IPS-20b (cell line): ENCODE results near the gene LTBP3.
A peak's percentile ranks its signal among the peaks of the same experiment; 100 is the strongest.

Experiments
- H3K27ac ChIP-seq: one replicate; pipeline ENCODE4 v1.5.1; 2013; ENCODE audit warnings: low read length
- H3K27me3 ChIP-seq: 2 replicates; pipeline ENCODE4 v1.6.1; 2013; ENCODE audit warnings: mild to moderate bottlenecking, low read length, inconsistent platforms; ENCODE audit not compliant: insufficient read depth
- H3K36me3 ChIP-seq: 2 replicates; pipeline ENCODE4 v1.6.1; 2013; ENCODE audit warnings: low read depth, mild to moderate bottlenecking, inconsistent platforms, low read length, moderate library complexity; ENCODE audit not compliant: insufficient read depth
- H3K4me1 ChIP-seq: 2 replicates; pipeline ENCODE4 v1.6.1; 2013; ENCODE audit warnings: mild to moderate bottlenecking, control low read depth, inconsistent platforms, low read length, moderate library complexity; ENCODE audit not compliant: insufficient read depth
- H3K4me3 ChIP-seq: 2 replicates; pipeline ENCODE4 v1.5.1; 2013; ENCODE audit warnings: mild to moderate bottlenecking, low read length, inconsistent platforms
- H3K9ac ChIP-seq: 2 replicates; pipeline ENCODE4 v1.6.1; 2013; ENCODE audit warnings: low read depth, mild to moderate bottlenecking, inconsistent platforms, low read length, moderate library complexity
- H3K9me3 ChIP-seq: 2 replicates; pipeline ENCODE4 v1.6.1; 2013; ENCODE audit warnings: mild to moderate bottlenecking, low read depth, low read length, inconsistent platforms; ENCODE audit not compliant: insufficient read depth

LTBP3 gene

GRCh38 chr11:65574811-65575567 is 16.8 kb upstream of the LTBP3 start:
- peaks cover 56% of the 10 kb centered on the region for H3K27me3 ChIP-seq
- no peaks in the 10 kb centered on the region for H3K9me3 ChIP-seq
- no peak overlapping the region for H3K9ac ChIP-seq
- no peak overlapping the region for H3K27ac ChIP-seq
- peak overlapping the region; percentile 64 for H3K4me3 ChIP-seq
- H3K36me3 ChIP-seq, result no peaks in the 10 kb centered on the region
- H3K4me1 ChIP-seq, result peaks cover 14% of the 10 kb centered on the region

GRCh38 chr11:65574109-65574810 is 16.1 kb upstream of the LTBP3 start:
- no peak overlapping the region for H3K27ac ChIP-seq
- peaks cover 15% of the 10 kb centered on the region for H3K4me1 ChIP-seq
- no peak overlapping the region for H3K9ac ChIP-seq
- H3K36me3 ChIP-seq, result no peaks in the 10 kb centered on the region
- peak overlapping the region; percentile 64 for H3K4me3 ChIP-seq
- H3K9me3 ChIP-seq, result no peaks in the 10 kb centered on the region
- peaks cover 56% of the 10 kb centered on the region for H3K27me3 ChIP-seq

DNA sequence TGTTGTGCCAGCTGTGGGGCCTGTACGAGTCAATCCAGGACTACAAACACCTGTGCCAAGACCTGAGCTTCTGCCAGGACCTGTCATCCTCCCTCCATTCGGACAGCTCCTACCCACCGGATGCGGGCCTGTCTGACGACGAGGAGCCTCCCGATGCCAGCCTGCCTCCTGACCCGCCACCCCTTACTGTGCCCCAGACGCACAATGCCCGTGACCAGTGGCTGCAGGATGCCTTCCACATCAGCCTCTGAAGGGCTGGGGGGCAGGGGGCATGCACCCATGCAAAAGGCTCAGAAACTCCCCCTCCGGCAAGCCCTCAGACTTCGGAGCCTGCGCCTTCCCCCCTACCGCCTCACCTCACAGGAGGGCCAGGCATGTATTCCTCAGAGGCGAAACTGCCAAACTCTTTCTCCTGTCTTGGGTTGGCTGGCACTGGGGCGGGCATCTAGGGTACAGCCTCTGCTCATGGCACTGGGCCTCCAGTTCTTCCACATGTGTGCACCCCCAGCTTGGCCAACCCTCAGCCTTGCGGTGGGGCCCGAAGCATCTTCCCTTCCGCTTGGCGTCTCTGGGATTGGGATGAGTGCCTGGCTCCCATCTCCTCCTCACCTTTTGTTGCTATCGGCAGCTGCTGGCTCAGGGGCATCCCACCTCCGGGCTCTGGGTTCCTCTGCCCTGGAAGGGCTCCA is 15.4 kb upstream of the LTBP3 start:
- H3K36me3 ChIP-seq, result no peaks in the 10 kb centered on the region
- peaks cover 20% of the 10 kb centered on the region for H3K4me1 ChIP-seq
- H3K27me3 ChIP-seq, result peaks cover 53% of the 10 kb centered on the region
- no peak overlapping the region for H3K27ac ChIP-seq
- H3K4me3 ChIP-seq, result peak overlapping the region; percentile 70; the same call in 1 of the 2 replicates
- no peak overlapping the region; the same call in 1 of the 2 replicates for H3K9ac ChIP-seq
- no peaks in the 10 kb centered on the region for H3K9me3 ChIP-seq

GRCh38 chr11:65572356-65573051 is 14.3 kb upstream of the LTBP3 start, which contains the start of gene FAM89B:
Gene FAM89B, plus strand, starts transcription at chr11:65572538. Its CDS starts 132 bp downstream, at chr11:65572670.
- H3K4me1 ChIP-seq, result peaks cover 20% of the 10 kb centered on the region
- no peak within 1 kb of the TSS for H3K27ac ChIP-seq
- no peaks in the 10 kb centered on the region for H3K36me3 ChIP-seq

GRCh38 chr11:65571940-65572339 is 13.8 kb upstream of the LTBP3 start:
- peaks cover 20% of the 10 kb centered on the region for H3K4me1 ChIP-seq
- peak overlapping the region; percentile 70 for H3K4me3 ChIP-seq
- H3K9me3 ChIP-seq, result no peaks in the 10 kb centered on the region
- peaks cover 38% of the 10 kb centered on the region for H3K27me3 ChIP-seq
- peak overlapping the region; percentile 53; the same call in 1 of the 2 replicates for H3K9ac ChIP-seq
- no peak overlapping the region for H3K27ac ChIP-seq
- H3K36me3 ChIP-seq, result no peaks in the 10 kb centered on the region

More at GRCh38 chr11:65572356-65573051, 14.3 kb upstream of the LTBP3 start, which contains the start of gene FAM89B:
- H3K27me3 ChIP-seq, result peaks cover 43% of the 10 kb centered on the region
- peak within 1 kb of the TSS; percentile 53; the same call in 1 of the 2 replicates for H3K9ac ChIP-seq
- H3K9me3 ChIP-seq, result no peaks in the 10 kb centered on the region
- H3K4me3 ChIP-seq, result peak within 1 kb of the TSS; percentile 70

- H3K9me3 ChIP-seq, result no peaks in the 10 kb centered on the region
- no peak overlapping the region for H3K27ac ChIP-seq
- H3K9ac ChIP-seq, result no peak overlapping the region
- H3K4me1 ChIP-seq, result peaks cover 20% of the 10 kb centered on the region
- H3K27me3 ChIP-seq, result peaks cover 33% of the 10 kb centered on the region
- H3K36me3 ChIP-seq, result no peaks in the 10 kb centered on the region
- peak overlapping the region; percentile 98; the same call in 1 of the 2 replicates for H3K4me3 ChIP-seq
Observed at GRCh38 chr11:65571420-65571819, 13.3 kb upstream of the LTBP3 start.

GRCh38 chr11:65569973-65570918 is 12.1 kb upstream of the LTBP3 start, which contains the start of gene ZNRD2:
Gene ZNRD2, plus strand, starts transcription at chr11:65570477. Its CDS starts 15 bp downstream, at chr11:65570492.
- H3K9me3 ChIP-seq, result no peaks in the 10 kb centered on the region
- no peaks in the 10 kb centered on the region for H3K36me3 ChIP-seq
- peak within 1 kb of the TSS; percentile 98 for H3K4me3 ChIP-seq
- peak within 1 kb of the TSS; percentile 76 for H3K27ac ChIP-seq
- H3K4me1 ChIP-seq, result peaks cover 20% of the 10 kb centered on the region
- H3K27me3 ChIP-seq, result peaks cover 22% of the 10 kb centered on the region
- peak within 1 kb of the TSS; percentile 90; the same call in 1 of the 2 replicates for H3K9ac ChIP-seq

DNA sequence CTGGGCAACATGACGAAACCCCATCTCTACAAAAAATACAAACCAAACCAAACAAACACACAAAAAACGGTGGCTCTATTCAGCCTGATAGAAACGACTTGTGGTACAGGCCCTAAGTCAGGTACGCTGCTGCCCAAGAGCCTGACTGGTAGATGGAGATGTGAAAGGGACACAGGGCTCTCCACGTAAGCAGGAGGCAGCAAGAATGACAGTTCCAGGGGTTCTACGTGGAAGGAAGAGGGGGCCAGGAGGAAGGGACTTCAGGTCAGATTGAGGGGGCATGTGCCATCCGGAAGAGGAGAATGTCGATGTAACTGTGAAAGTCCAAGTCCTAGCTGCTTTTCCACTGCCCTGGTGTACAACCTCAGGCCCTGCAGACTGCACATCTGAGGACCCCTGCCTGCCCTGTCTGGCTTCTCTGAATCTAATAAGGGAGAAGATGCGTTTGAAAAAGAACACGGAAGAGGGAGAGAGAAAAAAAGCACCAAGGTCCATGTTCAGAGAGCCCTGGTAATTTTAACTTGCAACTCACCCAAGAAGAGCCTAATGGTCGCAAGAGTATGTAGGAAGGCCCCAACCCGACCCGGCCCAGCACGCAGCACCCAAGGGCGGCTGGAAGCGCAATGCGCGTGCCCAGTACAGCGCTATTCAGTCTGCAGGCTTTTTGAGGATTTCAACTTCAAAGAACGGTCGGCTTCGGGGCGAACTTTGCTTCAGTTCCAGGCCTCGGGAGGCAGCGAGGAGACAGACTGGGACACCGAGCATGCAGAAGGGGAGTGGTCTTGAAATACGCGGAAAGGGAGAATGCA is 11.2 kb upstream of the LTBP3 start:
- peak overlapping the region; percentile 76 for H3K27ac ChIP-seq
- H3K9me3 ChIP-seq, result no peaks in the 10 kb centered on the region
- H3K27me3 ChIP-seq, result peaks cover 14% of the 10 kb centered on the region; the same call in 1 of the 2 replicates
- no peaks in the 10 kb centered on the region for H3K36me3 ChIP-seq
- H3K4me1 ChIP-seq, result peaks cover 16% of the 10 kb centered on the region
- peak overlapping the region; percentile 98 for H3K4me3 ChIP-seq
- peak overlapping the region; percentile 90; the same call in 1 of the 2 replicates for H3K9ac ChIP-seq

GRCh38 chr11:65565624-65566453 is 7.7 kb upstream of the LTBP3 start:
- Histone ChIP-seq H3K9me3 (no peaks in the 10 kb centered on the region), H3K27ac (no peak overlapping the region), H3K9ac (no peak overlapping the region), H3K4me3 (no peak overlapping the region), H3K4me1 (peaks cover 11% of the 10 kb centered on the region), H3K36me3 (no peaks in the 10 kb centered on the region), H3K27me3 (no peaks in the 10 kb centered on the region)
